ENCODE measurements around the gene SON.
"Not testable (repeated sequence)": the region's sequence is repeated elsewhere in the genome, so short reads cannot be mapped to it uniquely, and the experiment has no call there.

The SON gene

DNA sequence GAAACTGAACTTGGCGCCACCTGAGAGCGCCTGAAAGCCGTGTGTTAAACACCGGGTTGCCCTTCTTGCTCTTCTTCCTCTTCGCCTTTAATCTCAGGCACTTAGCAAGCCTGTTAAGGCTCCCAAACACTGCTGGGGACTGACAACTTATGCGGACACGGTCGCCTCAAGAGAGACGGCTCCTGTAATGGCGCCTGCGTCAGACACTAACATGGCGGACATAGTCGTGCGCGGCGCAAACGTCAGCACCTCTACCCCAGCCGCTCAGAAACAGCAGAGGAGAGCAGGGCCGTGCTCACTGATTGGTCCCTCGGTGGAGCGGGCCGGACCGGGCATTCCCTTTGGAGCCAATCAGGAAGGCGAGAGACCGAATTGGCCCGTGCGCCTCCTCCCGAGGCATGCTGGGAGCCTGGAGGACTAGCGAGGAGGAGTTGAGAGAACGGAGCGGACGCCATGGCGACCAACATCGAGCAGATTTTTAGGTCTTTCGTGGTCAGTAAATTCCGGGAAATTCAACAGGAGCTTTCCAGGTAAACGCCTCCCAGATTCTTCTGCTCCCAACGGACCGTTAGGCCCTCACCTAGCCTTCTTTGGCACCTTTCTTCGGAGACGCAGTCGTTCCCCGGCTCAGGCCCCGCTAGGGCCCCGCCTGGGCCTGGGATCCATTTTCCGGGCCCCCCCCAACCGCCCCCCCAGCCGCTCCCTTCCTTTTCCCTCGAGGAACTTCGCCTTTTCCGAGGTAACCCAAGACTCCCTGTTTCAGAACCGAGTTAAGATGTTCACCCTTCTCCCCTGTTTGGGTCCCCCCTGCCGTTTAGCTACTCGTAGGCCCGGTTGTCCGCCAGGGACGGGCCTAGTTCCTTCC is at the start of gene SON:
Gene SON, plus strand, starts transcription at position 399 of the 865 bp plus-strand sequence. Its CDS starts 55 bp downstream, at position 454.
- peak; percentile 93 for DNase-seq

GRCh38 chr21:33493756-33494155 is 49.1 kb upstream of the SON start:
- DNase-seq = no peak

- no peak for DNase-seq
These were observed 47.1 kb upstream of the SON start for GRCh38 chr21:33495743-33496142.

DNA sequence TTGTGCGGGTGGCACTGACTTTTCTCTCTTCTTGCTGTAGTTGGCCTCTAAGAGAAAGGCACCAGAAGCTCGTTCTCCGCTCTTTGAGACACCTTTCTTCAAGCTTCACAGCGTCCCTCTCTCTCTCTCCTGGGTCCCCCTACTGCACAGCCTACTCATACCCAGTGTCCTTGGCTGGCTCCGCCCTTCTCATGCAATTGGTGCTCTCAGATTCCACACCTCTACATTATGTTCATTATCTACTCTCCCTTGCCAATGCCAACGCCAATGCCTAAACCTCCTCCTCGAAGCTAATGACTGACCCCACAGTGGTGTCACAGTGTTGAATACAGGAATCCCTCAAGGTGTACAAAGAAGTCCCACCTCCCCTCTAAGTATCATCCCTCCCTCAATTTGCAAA is 46.5 kb upstream of the SON start:
- DNase-seq = no peak

DNA sequence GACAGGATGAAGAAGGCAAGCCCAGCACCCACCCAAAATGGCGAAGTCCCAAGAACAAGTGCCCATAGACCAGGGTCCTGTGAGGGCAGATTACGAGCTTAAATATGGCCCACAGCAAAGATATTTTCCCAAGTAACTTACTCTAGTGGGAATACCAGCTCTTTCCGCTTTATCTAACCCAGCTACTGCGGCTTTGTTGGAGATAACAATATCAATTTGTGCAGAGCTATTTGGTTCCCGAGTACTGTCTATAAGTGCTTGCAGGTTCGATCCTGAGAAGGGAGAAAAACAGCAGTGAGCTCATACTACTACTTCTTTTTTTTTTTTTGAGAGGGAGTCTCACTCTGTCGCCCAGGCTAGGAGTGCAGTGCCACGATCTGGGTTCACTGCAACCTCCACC is 37.0 kb upstream of the SON start:
- no peak for DNase-seq

DNA sequence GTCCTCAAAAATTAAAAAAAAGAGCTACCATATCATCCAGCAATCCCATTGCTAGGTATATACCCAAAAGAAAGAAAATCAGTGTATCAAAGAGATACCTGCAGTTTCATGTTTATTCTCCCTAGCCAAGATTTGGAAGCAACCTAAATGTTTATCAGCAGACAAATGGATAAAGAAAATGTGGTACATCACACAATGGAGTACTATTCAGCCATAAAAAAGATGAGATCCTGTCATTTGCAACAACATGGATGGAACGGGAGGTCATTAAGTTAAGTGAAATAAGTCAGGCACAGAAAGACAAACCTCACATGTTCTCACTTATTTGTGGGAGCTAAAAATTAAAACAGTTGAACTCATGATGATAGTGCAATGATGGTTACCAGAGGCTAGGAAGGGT is 35.8 kb upstream of the SON start:
- DNase-seq = not testable (repeated sequence)

GRCh38 chr21:33510826-33511225 is 32.0 kb upstream of the SON start:
- DNase-seq = no peak

- no peak for DNase-seq
These were observed 31.2 kb upstream of the SON start for GRCh38 chr21:33511639-33512038.

- DNase-seq = no peak
These were observed 30.4 kb upstream of the SON start for GRCh38 chr21:33512481-33512880.

- DNase-seq = no peak
These were observed 28.6 kb upstream of the SON start for GRCh38 chr21:33514229-33514628.

DNA sequence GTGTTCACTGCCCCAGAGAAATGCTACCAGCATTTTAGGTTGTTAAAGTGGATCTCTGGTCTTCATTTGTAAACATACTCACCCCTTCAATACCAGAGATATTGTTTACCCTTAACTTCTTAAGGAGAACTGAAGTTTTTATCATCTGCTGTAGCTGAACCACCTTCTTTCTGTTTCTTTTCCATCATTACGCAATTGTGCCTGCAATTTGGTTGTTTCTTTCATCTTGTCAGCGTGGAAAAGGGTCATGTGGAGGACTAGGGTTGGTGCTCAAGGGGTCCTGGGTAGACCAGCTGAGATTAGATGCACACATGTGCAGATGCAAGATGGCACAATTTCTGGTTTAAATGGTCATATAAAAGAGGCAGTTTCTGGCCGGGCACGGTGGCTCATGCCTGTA is 23.9 kb upstream of the SON start:
- no peak for DNase-seq

DNA sequence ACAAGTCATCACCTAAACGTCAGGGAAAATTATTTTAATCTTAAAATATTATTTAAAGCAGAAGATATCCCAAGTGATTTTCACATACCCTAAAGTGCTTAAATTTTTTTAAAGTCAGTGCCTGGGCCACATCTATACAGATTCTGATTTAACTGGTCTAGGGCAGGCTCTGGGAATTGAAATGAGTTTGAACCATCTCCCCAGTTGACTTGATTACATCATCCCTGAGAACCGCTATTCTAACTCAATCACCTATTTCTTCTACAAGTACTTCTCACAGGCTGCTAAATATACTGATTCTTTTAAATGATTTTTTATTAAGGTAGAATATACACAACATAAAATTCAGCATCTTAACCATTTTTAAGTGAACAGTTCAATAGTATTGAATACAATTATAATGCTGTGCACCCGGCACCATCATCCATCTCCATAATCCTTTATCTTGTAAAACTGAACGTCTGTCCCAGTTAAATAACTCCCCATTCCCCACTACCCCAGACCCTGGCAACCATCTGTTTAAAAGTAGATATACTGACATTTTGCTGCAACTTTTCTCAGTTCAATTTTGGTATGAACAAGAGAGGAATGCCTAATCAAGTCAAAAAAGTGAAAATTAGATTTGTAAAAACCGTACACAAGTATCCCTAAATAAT is 20.4 kb upstream of the SON start:
- no peak for DNase-seq

GRCh38 chr21:33522953-33523349 is 19.9 kb upstream of the SON start:
- DNase-seq = no peak

- DNase-seq = no peak
These were observed 11.8 kb upstream of the SON start for GRCh38 chr21:33531007-33531406.

- no peak for DNase-seq
These were observed 5.6 kb upstream of the SON start for GRCh38 chr21:33537212-33537611.

GRCh38 chr21:33539616-33540015 is 3.2 kb upstream of the SON start:
- DNase-seq = no peak

DNA sequence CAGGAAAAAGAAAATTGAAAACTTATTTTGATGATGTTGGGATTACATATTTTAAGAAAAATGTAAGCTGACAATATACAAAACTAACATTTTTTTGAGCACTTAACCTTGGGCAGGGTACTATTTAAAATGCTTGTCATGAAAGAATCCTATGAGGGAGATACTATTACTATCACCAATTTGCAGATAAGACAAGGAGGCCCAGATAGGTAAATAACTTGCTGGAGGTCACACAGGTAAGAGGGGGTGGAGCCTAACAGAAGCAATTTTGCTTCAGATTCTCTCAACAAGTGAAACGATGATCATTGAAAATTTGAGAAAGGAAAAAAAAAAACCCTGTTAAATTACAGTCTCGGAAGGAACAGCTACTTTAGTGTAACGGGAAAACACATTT is 2.1 kb upstream of the SON start:
- no peak for DNase-seq

- no peak for DNase-seq
These were observed 1.6 kb upstream of the SON start for GRCh38 chr21:33541105-33541711.

DNA sequence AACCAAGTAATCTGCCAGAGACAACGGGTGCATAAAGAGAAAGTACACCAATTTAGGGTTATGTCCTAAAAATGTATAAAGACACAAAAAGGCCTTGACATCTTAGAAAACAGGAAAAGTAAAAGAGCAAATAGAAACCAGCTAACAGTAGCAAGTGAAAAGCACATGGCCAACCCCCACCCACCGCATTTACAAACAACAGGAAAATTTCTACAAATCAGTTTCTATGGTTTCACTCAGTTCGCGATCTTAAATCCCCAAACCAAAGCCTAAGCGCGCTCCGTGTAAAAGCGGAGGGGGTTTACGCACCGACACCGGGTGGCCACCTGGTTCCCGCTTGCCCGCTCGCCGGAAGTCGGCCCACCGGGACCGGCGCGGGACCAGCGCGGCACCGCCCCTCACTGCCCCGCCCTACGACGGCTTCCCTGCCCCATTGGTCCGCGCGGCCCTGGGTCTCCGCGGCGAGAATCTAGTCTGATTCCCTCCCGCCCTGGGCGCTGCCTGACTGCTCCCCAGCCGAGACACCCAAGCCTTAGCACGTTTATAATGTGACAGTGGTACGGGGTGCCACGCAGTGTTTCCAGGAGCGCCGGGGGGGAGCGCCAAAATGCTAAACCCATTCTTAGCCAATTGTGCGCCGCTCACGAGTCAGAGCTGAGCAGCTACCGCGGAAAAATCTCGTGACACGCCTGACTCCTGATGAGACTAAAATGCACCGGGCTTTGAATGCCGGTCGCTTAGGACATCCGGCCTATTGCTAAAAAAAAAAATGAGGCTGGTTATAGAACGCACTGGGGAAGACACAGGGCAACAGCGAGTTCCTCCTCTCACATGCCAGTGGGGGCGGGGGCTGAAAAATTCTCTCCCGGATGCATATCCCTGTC is 840 bp upstream of the SON start, which contains the start of gene GART:
Gene GART, minus strand, starts transcription at position 362 of the 884 bp plus-strand sequence. CDS start 2,802 bp downstream, outside the sequence.
- peak; percentile 81 for DNase-seq

- DNase-seq = no peak
These were observed 779 bp downstream of the SON start for GRCh38 chr21:33543505-33544129.

GRCh38 chr21:33544451-33545195 is 1.8 kb downstream of the SON start:
- no peak for DNase-seq

GRCh38 chr21:33546086-33546485 is 3.2 kb downstream of the SON start:
- DNase-seq = no peak
